Osteocyte (in vitro differentiated cells): ENCODE data around the gene TSPAN15. TPM values are rescaled to one million over a fixed set of nuclear protein-coding genes. Genes with fewer than 3 reads are reported as not detected.

Experiments
- DNase-seq: peaks from one replicate; pipeline ENCODE4 v3.0.0; 2021; ENCODE audit warnings: mixed read lengths; ENCODE audit not compliant: unreplicated experiment; ENCODE audit errors: extremely low spot score
- H3K27ac Mint-ChIP-seq: one replicate; pipeline ENCODE4 v1.8.0; 2021; ENCODE audit warnings: mild to moderate bottlenecking, mixed read lengths; ENCODE audit not compliant: unreplicated experiment
- H3K27me3 Mint-ChIP-seq: one replicate; pipeline ENCODE4 v1.8.0; 2021; ENCODE audit warnings: mixed read lengths; ENCODE audit not compliant: unreplicated experiment
- H3K36me3 Mint-ChIP-seq: one replicate; pipeline ENCODE4 v1.8.0; 2021; ENCODE audit warnings: mixed read lengths; ENCODE audit not compliant: unreplicated experiment
- H3K4me1 Mint-ChIP-seq: one replicate; pipeline ENCODE4 v1.8.0; 2021; ENCODE audit warnings: mixed read lengths; ENCODE audit not compliant: unreplicated experiment
- H3K4me3 Mint-ChIP-seq: one replicate; pipeline ENCODE4 v1.8.0; 2021; ENCODE audit warnings: mild to moderate bottlenecking, moderate library complexity, mixed read lengths; ENCODE audit not compliant: unreplicated experiment
- H3K9me3 Mint-ChIP-seq: one replicate; pipeline ENCODE4 v1.8.0; 2021; ENCODE audit warnings: mixed read lengths; ENCODE audit not compliant: unreplicated experiment
- CTCF ChIP-seq: fragments of 200-600 bp; sonication (generic); IDR thresholded peaks from 2 replicates; pipeline ENCODE4 v1.5.0; 2021; ENCODE audit warnings: antibody characterized with exemption, mild to moderate bottlenecking, moderate library complexity
- total RNA-seq: library from RNA; stranded (reverse); gene quantifications from 2 replicates; pipeline ENCODE4 v1.2.1, GENCODE V29; 2021

TSPAN15 gene
- total RNA-seq, 1 donor from 2014 or later, result 0.94 TPM

GRCh38 chr10:69496352-69497230, 45.3 kb downstream of the TSPAN15 start:
- DNase-seq, result no peak
- no peaks in the 10 kb centered on the region for H3K36me3 Mint-ChIP-seq
- no peaks in the 10 kb centered on the region for H3K9me3 Mint-ChIP-seq
- no peak overlapping the region for H3K27ac Mint-ChIP-seq
- no peak for TF ChIP-seq CTCF
- H3K4me3 Mint-ChIP-seq, result no peak overlapping the region
- H3K4me1 Mint-ChIP-seq, result peaks cover 2% of the 10 kb centered on the region
- H3K27me3 Mint-ChIP-seq, result peaks cover 3% of the 10 kb centered on the region

GRCh38 chr10:69497231-69497561, 45.9 kb downstream of the TSPAN15 start:
- no peak overlapping the region for H3K4me3 Mint-ChIP-seq
- peaks cover 2% of the 10 kb centered on the region for H3K4me1 Mint-ChIP-seq
- no peak for TF ChIP-seq CTCF
- no peaks in the 10 kb centered on the region for H3K9me3 Mint-ChIP-seq
- H3K27me3 Mint-ChIP-seq, result peaks cover 3% of the 10 kb centered on the region
- no peak for DNase-seq
- no peak overlapping the region for H3K27ac Mint-ChIP-seq
- no peaks in the 10 kb centered on the region for H3K36me3 Mint-ChIP-seq

- H3K4me3 Mint-ChIP-seq, result no peak overlapping the region
- H3K36me3 Mint-ChIP-seq, result no peaks in the 10 kb centered on the region
- no peaks in the 10 kb centered on the region for H3K9me3 Mint-ChIP-seq
- no peak for TF ChIP-seq CTCF
- peaks cover 3% of the 10 kb centered on the region for H3K27me3 Mint-ChIP-seq
- DNase-seq, result no peak
- peaks cover 2% of the 10 kb centered on the region for H3K4me1 Mint-ChIP-seq
- no peak overlapping the region for H3K27ac Mint-ChIP-seq
Measured at GRCh38 chr10:69497611-69498390, 46.5 kb downstream of the TSPAN15 start.

GRCh38 chr10:69498711-69499471, 47.6 kb downstream of the TSPAN15 start:
- no peak overlapping the region for H3K27ac Mint-ChIP-seq
- DNase-seq, result no peak
- no peaks in the 10 kb centered on the region for H3K36me3 Mint-ChIP-seq
- no peak for TF ChIP-seq CTCF
- peaks cover 4% of the 10 kb centered on the region for H3K27me3 Mint-ChIP-seq
- no peak overlapping the region for H3K4me3 Mint-ChIP-seq
- H3K4me1 Mint-ChIP-seq, result peaks cover 2% of the 10 kb centered on the region
- no peaks in the 10 kb centered on the region for H3K9me3 Mint-ChIP-seq
